Fibroblast of lung (primary cell): ENCODE results near the gene DSP. TPM values are rescaled to one million over a fixed set of nuclear protein-coding genes. Genes with fewer than 3 reads are reported as not detected.

ENCODE experiments used
- DNase-seq, 2 donors: peaks; one replicate each; pipeline versions ENCODE4 v3.0.0 to v3.0.0-alpha.2; 2010; ENCODE audit warnings: low read depth in 2 of 2
- H2AFZ ChIP-seq: 2 replicates; pipeline ENCODE4 v1.5.1; 2012; ENCODE audit warnings: low read length, control low read depth, inconsistent platforms
- H3K27ac ChIP-seq: 2 replicates; pipeline ENCODE4 v1.5.1; 2011; ENCODE audit warnings: low read length, control low read depth; ENCODE audit not compliant: insufficient read depth
- H3K27me3 ChIP-seq: 2 replicates; pipeline ENCODE4 v1.5.1; 2011; ENCODE audit warnings: mild to moderate bottlenecking, low read length; ENCODE audit not compliant: control insufficient read depth, insufficient read depth
- H3K36me3 ChIP-seq: 2 replicates; pipeline ENCODE4 v1.5.1; 2011; ENCODE audit warnings: low read length; ENCODE audit not compliant: control insufficient read depth, insufficient read depth
- H3K4me1 ChIP-seq: 2 replicates; pipeline ENCODE4 v1.5.1; 2011; ENCODE audit warnings: low read length; ENCODE audit not compliant: control insufficient read depth, insufficient read depth; ENCODE audit errors: extremely low read depth
- H3K4me2 ChIP-seq: 2 replicates; pipeline ENCODE4 v1.5.1; 2011; ENCODE audit warnings: low read length, control low read depth; ENCODE audit not compliant: insufficient read depth; ENCODE audit errors: extremely low read depth
- H3K4me3 ChIP-seq, 4 experiments: fragments of 200-600 bp in 1 of 4; sonication (generic) in 1 of 4; replicated peaks in 1 of 4; 2 replicates each; pipeline ENCODE4 v1.5.1; 2011 to 2016; ENCODE audit warnings: low read length in 4 of 4, low read depth in 3 of 4, mild to moderate bottlenecking in 3 of 4, control low read depth in 2 of 4, inconsistent platforms in 1 of 4, mixed read lengths in 1 of 4; ENCODE audit not compliant: insufficient read depth in 1 of 4; ENCODE audit errors: control extremely low read depth in 1 of 4
- H3K79me2 ChIP-seq: 2 replicates; pipeline ENCODE4 v1.5.1; 2012; ENCODE audit warnings: mild to moderate bottlenecking, low read length, inconsistent platforms; ENCODE audit not compliant: control insufficient read depth, insufficient read depth
- H3K9ac ChIP-seq: 2 replicates; pipeline ENCODE4 v1.5.1; 2011; ENCODE audit warnings: mild to moderate bottlenecking, low read length, control low read depth; ENCODE audit not compliant: insufficient read depth
- H3K9me3 ChIP-seq: 2 replicates; pipeline ENCODE4 v1.5.1; 2012; ENCODE audit warnings: low read depth, low read length; ENCODE audit not compliant: control insufficient read depth, insufficient read depth
- H4K20me1 ChIP-seq: 2 replicates; pipeline ENCODE4 v1.5.1; 2011; ENCODE audit warnings: low read length; ENCODE audit not compliant: control insufficient read depth, insufficient read depth; ENCODE audit errors: extremely low read depth
- CTCF ChIP-seq, 2 donors: IDR thresholded peaks in 1 of 2; conservative IDR thresholded peaks in 1 of 2; 1 replicate in 1 of 2; 2 replicates in 1 of 2; pipeline ENCODE4 v1.5.1; 2011 to 2012; ENCODE audit warnings: low read length in 2 of 2, control low read depth in 1 of 2, inconsistent platforms in 1 of 2, low read depth in 1 of 2, mild to moderate bottlenecking in 1 of 2
- EZH2 ChIP-seq: IDR thresholded peaks from 2 replicates; pipeline ENCODE4 v1.5.1; 2012; ENCODE audit warnings: low read length, control low read depth, mild to moderate bottlenecking; ENCODE audit errors: missing control alignments
- polyA plus RNA-seq, 2 donors: library from polyadenylated mRNA; depleted of rRNA in 1 of 2; stranded (reverse) in 1 of 2; unstranded in 1 of 2; fragments of >200 nt; gene quantifications; 2 replicates each; pipeline ENCODE4 v1.2.1, GENCODE V29; 2011 to 2012; ENCODE audit warnings: missing spikeins in 1 of 2
- total RNA-seq: library from RNA; depleted of rRNA; stranded (reverse); fragments of >200 nt; gene quantifications from 2 replicates; pipeline ENCODE4 v1.2.1, GENCODE V29; 2014

Gene DSP
- total and polyA plus RNA-seq, 2 donors (not counting 1 experiment from before 2014, with no cell fraction given), result 3.8 TPM; not detected in 1

- Histone ChIP-seq H3K27ac (no peak overlapping the region), H3K4me1 (no peaks in the 10 kb centered on the region), H3K27me3 (no peaks in the 10 kb centered on the region), H3K4me3 (no peak overlapping the region), H3K9me3 (no peaks in the 10 kb centered on the region), H3K36me3 (no peaks in the 10 kb centered on the region), H3K79me2 (no peaks in the 10 kb centered on the region), H4K20me1 (no peaks in the 10 kb centered on the region), H2AFZ (no peak overlapping the region), H3K9ac (no peak overlapping the region), H3K4me2 (no peak overlapping the region)
- no peak for TF ChIP-seq CTCF (conservative IDR thresholded peaks at IDR 0.05 in 1 of 2, IDR thresholded peaks at IDR 0.05 in 1 of 2; ENCODE audit: low read depth in 1 of 2, low read length in 2 of 2)
- TF ChIP-seq EZH2, result no peak
- DNase-seq, result no peak
These were observed 30.9 kb downstream of the DSP start for GRCh38 chr6:7572213-7572943.

- TF ChIP-seq EZH2, result no peak
- no peak for TF ChIP-seq CTCF (conservative IDR thresholded peaks at IDR 0.05 in 1 of 2, IDR thresholded peaks at IDR 0.05 in 1 of 2; ENCODE audit: low read depth in 1 of 2, low read length in 2 of 2)
- Histone ChIP-seq H3K79me2 (no peaks in the 10 kb centered on the region), H2AFZ (no peak overlapping the region), H3K4me1 (no peaks in the 10 kb centered on the region), H3K27me3 (no peaks in the 10 kb centered on the region), H3K27ac (no peak overlapping the region), H3K36me3 (no peaks in the 10 kb centered on the region), H4K20me1 (no peaks in the 10 kb centered on the region), H3K4me3 (no peak overlapping the region), H3K4me2 (no peak overlapping the region), H3K9me3 (no peaks in the 10 kb centered on the region), H3K9ac (no peak overlapping the region)
- DNase-seq, result no peak
These were observed 33.0 kb downstream of the DSP start for GRCh38 chr6:7574500-7574899.

- no peaks in the 10 kb centered on the region for H3K9me3 ChIP-seq
- peaks cover 3% of the 10 kb centered on the region for H3K27me3 ChIP-seq
These were observed 37.0 kb downstream of the DSP start for GRCh38 chr6:7578516-7578915.

More at GRCh38 chr6:7578516-7578915, 37.0 kb downstream of the DSP start:
- Histone ChIP-seq H3K4me3 (no peak overlapping the region), H3K4me2 (no peak overlapping the region), H3K9ac (no peak overlapping the region), H3K79me2 (no peaks in the 10 kb centered on the region), H2AFZ (no peak overlapping the region), H3K36me3 (no peaks in the 10 kb centered on the region), H4K20me1 (no peaks in the 10 kb centered on the region), H3K4me1 (no peaks in the 10 kb centered on the region), H3K27ac (no peak overlapping the region)
- no peak for DNase-seq
- no peak for TF ChIP-seq EZH2
- TF ChIP-seq CTCF (conservative IDR thresholded peaks at IDR 0.05 in 1 of 2, IDR thresholded peaks at IDR 0.05 in 1 of 2; ENCODE audit: low read depth in 1 of 2, low read length in 2 of 2), result no peak
